SK-N-SH (cell line): ENCODE data around the gene TRAPPC8. TPM values are rescaled to one million over a fixed set of nuclear protein-coding genes. Genes with fewer than 3 reads are reported as not detected.

Experiments used
- CTCF ChIA-PET: fragments of 300-600, 350-600 bp; formaldehyde crosslinking; extraction: SDS; loops from one replicate; lab custom pipeline; 2021; lab: Yijun Ruan, JAX
- POLR2A ChIA-PET: fragments of 350-600 bp; sonication (Branson Sonifier 250); formaldehyde crosslinking; extraction: SDS; loops from one replicate; lab custom pipeline; 2020; ENCODE audit warnings: antibody characterized with exemption, inconsistent platforms; lab: Yijun Ruan, JAX
- DNase-seq: peaks from one replicate; pipeline ENCODE4 v3.0.0; 2012
- H2AFZ ChIP-seq: fragments of 200-600 bp; sonication (generic); 2 replicates; pipeline ENCODE4 v1.8.1; 2016; ENCODE audit warnings: antibody characterized with exemption, mild to moderate bottlenecking, low read depth
- H3F3A ChIP-seq: fragments of 200-600 bp; sonication (generic); replicated peaks from 2 replicates; pipeline ENCODE3; 2016; ENCODE audit warnings: antibody characterized with exemption, mild to moderate bottlenecking; ENCODE audit not compliant: insufficient read depth
- H3K27ac ChIP-seq, 2 experiments: fragments of 200-500 bp in 1 of 2; fragments of 200-600 bp in 1 of 2; sonication (Bioruptor generic) in 1 of 2; sonication (generic), shearing (Covaris generic) in 1 of 2; 2 replicates each; pipeline versions ENCODE4 v1.5.1 to v1.6.1; 2014 to 2016; ENCODE audit warnings: low read depth in 2 of 2, inconsistent platforms in 1 of 2, low read length in 1 of 2, mild to moderate bottlenecking in 1 of 2, mixed read lengths in 1 of 2
- H3K27me3 ChIP-seq: fragments of 200-600 bp; sonication (generic), shearing (Covaris generic); 2 replicates; pipeline ENCODE4 v1.6.1; 2016; ENCODE audit warnings: mixed run types; ENCODE audit not compliant: insufficient read depth
- H3K36me3 ChIP-seq, 2 experiments: fragments of 200-500 bp in 1 of 2; fragments of 200-600 bp in 1 of 2; sonication (Bioruptor generic) in 1 of 2; sonication (generic) in 1 of 2; replicated peaks in 1 of 2; 2 replicates each; pipeline versions ENCODE3 to v1.5.1; 2014 to 2016; ENCODE audit warnings: low read length in 1 of 2, mild to moderate bottlenecking in 1 of 2; ENCODE audit not compliant: insufficient read depth in 2 of 2, control insufficient read depth in 1 of 2
- H3K4me1 ChIP-seq, 2 experiments: fragments of 200-500 bp in 1 of 2; fragments of 200-600 bp in 1 of 2; sonication (Bioruptor generic) in 1 of 2; sonication (generic), shearing (Covaris generic) in 1 of 2; 2 replicates each; pipeline versions ENCODE4 v1.5.1 to v1.6.1; 2014 to 2016; ENCODE audit warnings: low read depth in 1 of 2, low read length in 1 of 2, mixed run types in 1 of 2; ENCODE audit not compliant: insufficient read depth in 2 of 2, control insufficient read depth in 1 of 2
- H3K4me2 ChIP-seq: fragments of 200-600 bp; sonication (generic), shearing (Covaris generic); 2 replicates; pipeline ENCODE4 v1.6.1; 2017; ENCODE audit warnings: mixed run types
- H3K4me3 ChIP-seq, 2 experiments: fragments of 200-500 bp in 1 of 2; fragments of 200-600 bp in 1 of 2; sonication (Bioruptor generic) in 1 of 2; sonication (generic), shearing (Covaris generic) in 1 of 2; 2 replicates each; pipeline versions ENCODE4 v1.5.1 to v1.8.1; 2014 to 2016; ENCODE audit warnings: low read depth in 2 of 2, inconsistent platforms in 1 of 2, low read length in 1 of 2, mild to moderate bottlenecking in 1 of 2, mixed read lengths in 1 of 2, moderate library complexity in 1 of 2
- H3K79me2 ChIP-seq: fragments of 200-600 bp; sonication (generic); 2 replicates; pipeline ENCODE4 v1.8.1; 2017; ENCODE audit warnings: mild to moderate bottlenecking; ENCODE audit not compliant: insufficient read depth
- H3K9ac ChIP-seq: fragments of 200-600 bp; sonication (generic); 2 replicates; pipeline ENCODE4 v1.6.1; 2017; ENCODE audit warnings: mixed run types
- H3K9me2 ChIP-seq: fragments of 200-600 bp; sonication (generic); 2 replicates; pipeline ENCODE4 v1.6.1; 2017; ENCODE audit warnings: mixed run types
- H3K9me3 ChIP-seq: fragments of 200-600 bp; sonication (generic); 2 replicates; pipeline ENCODE4 v1.6.1; 2017; ENCODE audit warnings: mixed run types, mild to moderate bottlenecking, moderate library complexity
- H4K20me1 ChIP-seq: fragments of 200-600 bp; sonication (generic); 2 replicates; pipeline ENCODE4 v1.6.1; 2017; ENCODE audit warnings: mild to moderate bottlenecking, mixed run types; ENCODE audit not compliant: insufficient read depth
- CHD2 ChIP-seq: fragments of 150-350 bp; IDR thresholded peaks from 2 replicates; pipeline ENCODE4 v1.6.1; 2018; ENCODE audit warnings: low read length; ENCODE audit not compliant: partially characterized antibody
- CTCF ChIP-seq: fragments of 200-600 bp; sonication (generic); IDR thresholded peaks from 2 replicates; pipeline ENCODE4 v1.6.1; 2017; ENCODE audit warnings: antibody characterized with exemption, mild to moderate bottlenecking, moderate library complexity
- EP300 ChIP-seq, 2 experiments: IDR thresholded peaks; 2 replicates each; pipeline versions ENCODE4 v1.4.0 to v1.6.1; 2012; ENCODE audit warnings: borderline replicate concordance in 1 of 2, low read depth in 1 of 2, low read length in 1 of 2
- FOSL2 ChIP-seq: IDR thresholded peaks from 2 replicates; pipeline ENCODE4 v1.4.0; 2012; ENCODE audit warnings: low read depth, mild to moderate bottlenecking, moderate library complexity, borderline replicate concordance
- FOXJ3 ChIP-seq: sonication (generic); formaldehyde crosslinking; IDR thresholded peaks from 2 replicates; pipeline ENCODE4 v1.5.1; 2020; ENCODE audit warnings: mild to moderate bottlenecking, missing genetic modification reagents
- FOXM1 ChIP-seq: IDR thresholded peaks from 2 replicates; pipeline ENCODE4 v1.4.0; 2012; ENCODE audit warnings: low read depth, mild to moderate bottlenecking
- GATA2 ChIP-seq: sonication (generic); formaldehyde crosslinking; IDR thresholded peaks from 2 replicates; pipeline ENCODE4 v1.5.0; 2020; ENCODE audit warnings: mild to moderate bottlenecking, missing genetic modification reagents
- IRF3 ChIP-seq: fragments of 150-350 bp; IDR thresholded peaks from 2 replicates; pipeline ENCODE4 v1.6.1; 2016; ENCODE audit warnings: mild to moderate bottlenecking, low read depth, low read length
- JUND ChIP-seq: IDR thresholded peaks from 2 replicates; pipeline ENCODE4 v1.4.0; 2012
- MAX ChIP-seq: IDR thresholded peaks from 2 replicates; pipeline ENCODE4 v1.4.0; 2012; ENCODE audit warnings: low read depth
- MXI1 ChIP-seq: IDR thresholded peaks from 2 replicates; pipeline ENCODE4 v1.6.1; 2012; ENCODE audit warnings: mild to moderate bottlenecking, low read depth, low read length, improper control_type of control experiment
- RAD21 ChIP-seq: IDR thresholded peaks from 2 replicates; pipeline ENCODE4 v1.6.1; 2012; ENCODE audit warnings: mild to moderate bottlenecking, low read length
- RCOR1 ChIP-seq: fragments of 150-350 bp; IDR thresholded peaks from 2 replicates; pipeline ENCODE4 v1.6.1; 2017; ENCODE audit warnings: antibody characterized with exemption, low read length
- RFX5 ChIP-seq: IDR thresholded peaks from 2 replicates; pipeline ENCODE4 v1.6.1; 2012; ENCODE audit warnings: mild to moderate bottlenecking, improper control_type of control experiment, low read length
- RXRA ChIP-seq: IDR thresholded peaks from 2 replicates; pipeline ENCODE4 v1.4.0; 2012; ENCODE audit warnings: low read depth, mild to moderate bottlenecking, borderline replicate concordance
- SIN3A ChIP-seq: IDR thresholded peaks from 2 replicates; pipeline ENCODE4 v1.6.1; 2012; ENCODE audit warnings: low read depth, mild to moderate bottlenecking, low read length, moderate library complexity, borderline replicate concordance
- SMC3 ChIP-seq: IDR thresholded peaks from 2 replicates; pipeline ENCODE4 v1.6.1; 2012; ENCODE audit warnings: low read depth, low read length, improper control_type of control experiment
- TCF12 ChIP-seq: IDR thresholded peaks from 2 replicates; pipeline ENCODE4 v1.4.0; 2012
- YY1 ChIP-seq: IDR thresholded peaks from 2 replicates; pipeline ENCODE4 v1.4.0; 2012; ENCODE audit warnings: low read depth, mild to moderate bottlenecking
- WGBS: methylation state at CpG from one replicate; pipeline ENCODE4 v1.1.6; 2017; ENCODE audit warnings: low lambda C conversion rate; 5-methylcytosine and 5-hydroxymethylcytosine counted together
- polyA plus RNA-seq, 3 experiments: library from polyadenylated mRNA; depleted of rRNA; stranded (reverse); fragments of >200 nt; gene quantifications; 2 replicates each; pipeline ENCODE4 v1.2.3, GENCODE V29; 2012

Gene TRAPPC8
- polyA plus RNA-seq, 1 of the 3 experiments (the other 2 are of a cell fraction): 14.9 TPM

- H3K9me3 ChIP-seq: no peaks in the 10 kb centered on the region
- CTCF ChIA-PET: no interaction called here
These were observed 111.0 kb downstream of the TRAPPC8 start for GRCh38 chr18:31831903-31832302.

DNA sequence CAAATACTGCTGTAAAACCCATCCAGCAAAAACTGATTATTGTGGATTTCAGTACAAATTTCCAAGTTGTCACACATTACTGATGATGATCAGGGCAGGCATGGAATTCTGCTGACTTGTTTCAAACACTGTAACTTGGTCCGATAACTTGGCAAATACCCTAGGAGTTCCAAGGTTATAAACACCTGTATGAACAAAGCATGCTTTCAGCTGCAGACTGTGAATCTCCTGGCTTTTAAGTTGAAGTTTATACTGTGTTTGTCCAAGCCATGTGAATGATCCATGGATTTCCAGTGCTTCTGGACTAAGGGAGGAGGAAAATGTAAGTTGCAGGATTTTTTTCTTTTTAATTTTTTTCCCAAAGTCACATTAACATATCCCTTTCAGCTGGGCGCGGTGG, 112.2 kb downstream of the TRAPPC8 start:
- no peaks in the 10 kb centered on the region for H3F3A ChIP-seq
- no peak overlapping the region for H2AFZ ChIP-seq
- no peaks in the 10 kb centered on the region for H3K79me2 ChIP-seq
- H3K9me2 ChIP-seq: no peaks in the 10 kb centered on the region
- H4K20me1 ChIP-seq: no peaks in the 10 kb centered on the region
- peaks cover 32 to 36% of the 10 kb centered on the region in 2 experiments for H3K36me3 ChIP-seq
- DNase-seq: no peak
- no peak overlapping the region for H3K4me3 ChIP-seq
- H3K4me2 ChIP-seq: no peak overlapping the region
- H3K4me1 ChIP-seq: no peaks in the 10 kb centered on the region
- no peak overlapping the region for H3K9ac ChIP-seq
- WGBS: 94% methylated on average over 3 of the region's 3 CpGs
- no peaks in the 10 kb centered on the region for H3K27me3 ChIP-seq
- H3K9me3 ChIP-seq: no peaks in the 10 kb centered on the region
- TF ChIP-seq FOSL2: no peak
- no peak for TF ChIP-seq IRF3
- no peak for TF ChIP-seq TCF12
- no peak for TF ChIP-seq RXRA
- no peak for TF ChIP-seq FOXJ3 (CRISPR knock-in tag)
- no peak for TF ChIP-seq GATA2 (CRISPR knock-in tag)
- TF ChIP-seq RAD21: no peak
- H3K27ac ChIP-seq: no peak overlapping the region
- ChIA-PET CTCF (interaction anchor here (1.0 to 1.2 kb wide), 2 partner anchors 11 to 274 kb away, joined by 3 to 5 read pairs; no protein-coding TSS in a partner anchor), POLR2A (no interaction called here)

More at GRCh38 chr18:31831903-31832302, 111.0 kb downstream of the TRAPPC8 start:
- no peaks in the 10 kb centered on the region for H3F3A ChIP-seq
- H3K79me2 ChIP-seq: no peaks in the 10 kb centered on the region
- no peaks in the 10 kb centered on the region for H3K4me1 ChIP-seq
- H4K20me1 ChIP-seq: no peaks in the 10 kb centered on the region
- POLR2A ChIA-PET: no interaction called here
- no peaks in the 10 kb centered on the region for H3K9me2 ChIP-seq
- no peaks in the 10 kb centered on the region for H3K27me3 ChIP-seq
- 95% methylated on average over 1 of the region's 1 CpG for WGBS
- H3K27ac ChIP-seq: no peak overlapping the region
- H3K4me3 ChIP-seq: no peak overlapping the region
- no peak overlapping the region for H3K4me2 ChIP-seq
- H3K9ac ChIP-seq: no peak overlapping the region
- TF ChIP-seq YY1: no peak
- no peak for TF ChIP-seq EP300 (IDR thresholded peaks at IDR 0.05; ENCODE audit: borderline replicate concordance in 1 of 2, low read depth in 1 of 2, low read length in 1 of 2)
- TF ChIP-seq SIN3A: no peak
- TF ChIP-seq RFX5: no peak
- TF ChIP-seq RCOR1: no peak
- no peak for TF ChIP-seq FOXM1
- TF ChIP-seq MAX: no peak
- no peak for TF ChIP-seq IRF3
- TF ChIP-seq CHD2: no peak
- no peak for TF ChIP-seq CTCF
- no peak for TF ChIP-seq MXI1
- no peak for TF ChIP-seq JUND
- no peak for TF ChIP-seq SMC3
- H2AFZ ChIP-seq: no peak overlapping the region
- peaks cover 36 to 40% of the 10 kb centered on the region in 2 experiments for H3K36me3 ChIP-seq
- DNase-seq: no peak
